Measurements from ENCODE around the gene UGP2.
"Not testable (repeated sequence)": the region's sequence is repeated elsewhere in the genome, so short reads cannot be mapped to it uniquely, and the experiment has no call there.

The UGP2 gene

DNA sequence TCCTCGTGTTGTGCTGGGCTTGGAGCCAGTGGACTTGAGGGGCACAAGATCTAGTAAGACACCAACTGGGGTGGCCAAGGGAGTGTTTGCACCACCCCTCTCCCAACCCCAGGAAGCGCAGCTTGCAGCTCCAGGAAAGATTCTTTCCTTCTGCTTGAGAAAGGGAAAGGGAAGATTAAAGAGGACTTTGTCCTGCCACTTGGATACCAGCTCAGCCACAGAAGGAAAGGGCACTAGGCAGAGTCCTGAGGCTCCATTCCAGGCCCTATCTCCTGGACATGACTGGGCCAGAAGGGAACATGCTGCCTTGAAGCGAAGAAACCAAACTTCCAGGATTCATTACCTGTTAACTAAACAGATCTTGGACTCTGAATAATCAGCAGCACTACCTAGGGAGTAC is 44.9 kb upstream of the UGP2 start:
- Histone ChIP-seq H4K20me1 (ENCODE audit: control insufficient read depth, insufficient read depth, low read depth, low read length) (no peaks in the 10 kb centered on the region), H3F3A (ENCODE audit: control insufficient read depth, insufficient read depth) (no peaks in the 10 kb centered on the region), H3K27ac (ENCODE audit: low read depth, low read length) (no peak overlapping the region), H3K36me3 (ENCODE audit: control insufficient read depth, low read length) (no peaks in the 10 kb centered on the region), H3K4me3 (ENCODE audit: low read length) (no peak overlapping the region), H3K4me1 (ENCODE audit: control insufficient read depth, low read length) (no peaks in the 10 kb centered on the region), H3K27me3 (ENCODE audit: control insufficient read depth, low read length) (no peaks in the 10 kb centered on the region), H3K79me2 (ENCODE audit: control insufficient read depth, low read length) (no peaks in the 10 kb centered on the region), H3K9me3 (ENCODE audit: control insufficient read depth, insufficient read depth, low read length) (peaks cover 5% of the 10 kb centered on the region; the same call in 1 of the 2 replicates), H3K4me2 (ENCODE audit: low read length) (no peak overlapping the region), H3K9me2 (replicated peaks; ENCODE audit: control insufficient read depth, low read length) (no peaks in the 10 kb centered on the region)
- TF ChIP-seq, protein P1, sequence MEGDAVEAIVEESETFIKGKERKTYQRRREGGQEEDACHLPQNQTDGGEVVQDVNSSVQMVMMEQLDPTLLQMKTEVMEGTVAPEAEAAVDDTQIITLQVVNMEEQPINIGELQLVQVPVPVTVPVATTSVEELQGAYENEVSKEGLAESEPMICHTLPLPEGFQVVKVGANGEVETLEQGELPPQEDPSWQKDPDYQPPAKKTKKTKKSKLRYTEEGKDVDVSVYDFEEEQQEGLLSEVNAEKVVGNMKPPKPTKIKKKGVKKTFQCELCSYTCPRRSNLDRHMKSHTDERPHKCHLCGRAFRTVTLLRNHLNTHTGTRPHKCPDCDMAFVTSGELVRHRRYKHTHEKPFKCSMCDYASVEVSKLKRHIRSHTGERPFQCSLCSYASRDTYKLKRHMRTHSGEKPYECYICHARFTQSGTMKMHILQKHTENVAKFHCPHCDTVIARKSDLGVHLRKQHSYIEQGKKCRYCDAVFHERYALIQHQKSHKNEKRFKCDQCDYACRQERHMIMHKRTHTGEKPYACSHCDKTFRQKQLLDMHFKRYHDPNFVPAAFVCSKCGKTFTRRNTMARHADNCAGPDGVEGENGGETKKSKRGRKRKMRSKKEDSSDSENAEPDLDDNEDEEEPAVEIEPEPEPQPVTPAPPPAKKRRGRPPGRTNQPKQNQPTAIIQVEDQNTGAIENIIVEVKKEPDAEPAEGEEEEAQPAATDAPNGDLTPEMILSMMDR (IDR thresholded peaks at IDR 0.05; ENCODE audit: low read depth, low read length, poor library complexity, severe bottlenecking), result no peak
- TF ChIP-seq EZH2phosphoT487 (IDR thresholded peaks at IDR 0.05; ENCODE audit: borderline replicate concordance, low read length), result no peak

DNA sequence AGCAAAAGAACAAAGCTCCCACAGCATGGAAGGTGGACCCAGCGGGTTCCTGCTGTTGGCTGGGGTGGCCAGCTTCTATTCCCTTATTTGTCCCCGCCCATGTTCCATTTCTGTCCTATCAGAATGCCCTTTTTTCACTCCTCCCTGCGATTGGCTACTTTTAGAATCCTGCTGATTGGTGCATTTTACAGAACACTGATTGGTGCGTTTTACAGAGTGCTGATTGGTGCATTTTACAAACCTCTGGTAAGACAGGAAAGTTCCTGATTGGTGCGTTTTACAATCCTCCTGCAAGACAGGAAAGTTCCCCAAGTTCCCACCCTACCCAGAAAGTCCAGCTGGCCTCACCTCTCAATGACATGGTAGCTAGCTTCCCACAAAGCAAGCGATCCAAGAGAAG is 40.2 kb upstream of the UGP2 start:
- H3K4me1 ChIP-seq (ENCODE audit: control insufficient read depth, low read length), result no peaks in the 10 kb centered on the region
- no peaks in the 10 kb centered on the region for H3K27me3 ChIP-seq (ENCODE audit: control insufficient read depth, low read length)
- H3K9me2 ChIP-seq (replicated peaks; ENCODE audit: control insufficient read depth, low read length), result no peaks in the 10 kb centered on the region
- no peaks in the 10 kb centered on the region for H4K20me1 ChIP-seq (ENCODE audit: control insufficient read depth, insufficient read depth, low read depth, low read length)
- no peak overlapping the region for H3K27ac ChIP-seq (ENCODE audit: low read depth, low read length)
- no peaks in the 10 kb centered on the region for H3K79me2 ChIP-seq (ENCODE audit: control insufficient read depth, low read length)
- H3F3A ChIP-seq (ENCODE audit: control insufficient read depth, insufficient read depth), result no peaks in the 10 kb centered on the region
- TF ChIP-seq, protein P1 (IDR thresholded peaks at IDR 0.05; ENCODE audit: low read depth, low read length, poor library complexity, severe bottlenecking), result no peak
- TF ChIP-seq EZH2phosphoT487 (IDR thresholded peaks at IDR 0.05; ENCODE audit: borderline replicate concordance, low read length), result no peak
- no peaks in the 10 kb centered on the region for H3K36me3 ChIP-seq (ENCODE audit: control insufficient read depth, low read length)
- peaks cover 6% of the 10 kb centered on the region; the same call in 1 of the 2 replicates for H3K9me3 ChIP-seq (ENCODE audit: control insufficient read depth, insufficient read depth, low read length)
- no peak overlapping the region for H3K4me2 ChIP-seq (ENCODE audit: low read length)
- no peak overlapping the region for H3K4me3 ChIP-seq (ENCODE audit: low read length)

DNA sequence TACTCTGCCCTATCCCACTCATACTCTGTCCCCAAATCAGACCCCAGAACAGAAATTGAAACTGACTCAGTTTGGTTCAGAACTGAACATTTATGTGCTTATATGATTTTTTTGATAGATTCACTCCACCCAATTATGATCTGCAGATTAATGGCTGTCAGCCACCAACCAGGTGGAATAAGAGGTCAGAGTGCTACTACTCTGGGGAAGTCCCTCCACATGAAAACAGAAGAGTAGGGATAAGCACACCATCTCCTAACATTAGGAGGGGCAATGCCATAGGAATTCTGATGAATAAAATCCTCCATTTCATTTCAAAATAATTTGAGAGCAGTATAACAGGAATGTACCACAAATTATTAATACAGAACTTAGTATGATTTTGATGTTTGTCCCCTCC is 36.3 kb upstream of the UGP2 start:
- Histone ChIP-seq H3K4me3 (ENCODE audit: low read length) (no peak overlapping the region), H3K27me3 (ENCODE audit: control insufficient read depth, low read length) (no peaks in the 10 kb centered on the region), H4K20me1 (ENCODE audit: control insufficient read depth, insufficient read depth, low read depth, low read length) (no peaks in the 10 kb centered on the region), H3K4me1 (ENCODE audit: control insufficient read depth, low read length) (peaks cover 5% of the 10 kb centered on the region), H3K9me2 (replicated peaks; ENCODE audit: control insufficient read depth, low read length) (no peaks in the 10 kb centered on the region), H3K79me2 (ENCODE audit: control insufficient read depth, low read length) (no peaks in the 10 kb centered on the region), H3K36me3 (ENCODE audit: control insufficient read depth, low read length) (no peaks in the 10 kb centered on the region), H3F3A (ENCODE audit: control insufficient read depth, insufficient read depth) (peaks cover 3% of the 10 kb centered on the region; the same call in 1 of the 2 replicates), H3K27ac (ENCODE audit: low read depth, low read length) (no peak overlapping the region), H3K9me3 (ENCODE audit: control insufficient read depth, insufficient read depth, low read length) (peaks cover 6% of the 10 kb centered on the region; the same call in 1 of the 2 replicates), H3K4me2 (ENCODE audit: low read length) (no peak overlapping the region)
- TF ChIP-seq, protein P1 (IDR thresholded peaks at IDR 0.05; ENCODE audit: low read depth, low read length, poor library complexity, severe bottlenecking), result no peak
- TF ChIP-seq EZH2phosphoT487 (IDR thresholded peaks at IDR 0.05; ENCODE audit: borderline replicate concordance, low read length), result no peak

DNA sequence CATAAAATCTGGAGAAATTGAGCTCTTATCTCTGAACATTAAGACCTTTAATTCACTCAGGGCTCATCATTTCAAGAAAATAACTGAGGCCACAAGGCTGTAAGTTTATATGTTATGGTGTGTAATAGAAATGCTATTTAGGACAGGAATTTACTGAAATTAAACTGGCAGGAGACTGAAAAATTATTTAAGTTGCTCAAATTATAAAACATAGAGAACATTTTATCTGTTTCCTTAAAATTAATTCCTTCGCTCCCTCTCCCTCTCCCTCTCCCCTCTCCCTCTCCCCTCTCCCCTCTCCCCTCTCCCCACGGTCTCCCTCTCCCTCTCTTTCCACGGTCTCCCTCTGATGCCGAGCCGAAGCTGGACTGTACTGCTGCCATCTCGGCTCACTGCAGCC is 33.7 kb upstream of the UGP2 start:
- not testable (repeated sequence) for H3K27ac ChIP-seq (ENCODE audit: low read depth, low read length); H3K4me2 ChIP-seq (ENCODE audit: low read length); H4K20me1 ChIP-seq (ENCODE audit: control insufficient read depth, insufficient read depth, low read depth, low read length); H3K9me3 ChIP-seq (ENCODE audit: control insufficient read depth, insufficient read depth, low read length); H3K27me3 ChIP-seq (ENCODE audit: control insufficient read depth, low read length); H3K36me3 ChIP-seq (ENCODE audit: control insufficient read depth, low read length); H3F3A ChIP-seq (ENCODE audit: control insufficient read depth, insufficient read depth); H3K79me2 ChIP-seq (ENCODE audit: control insufficient read depth, low read length); H3K4me1 ChIP-seq (ENCODE audit: control insufficient read depth, low read length); H3K4me3 ChIP-seq (ENCODE audit: low read length); H3K9me2 ChIP-seq (replicated peaks; ENCODE audit: control insufficient read depth, low read length)

DNA sequence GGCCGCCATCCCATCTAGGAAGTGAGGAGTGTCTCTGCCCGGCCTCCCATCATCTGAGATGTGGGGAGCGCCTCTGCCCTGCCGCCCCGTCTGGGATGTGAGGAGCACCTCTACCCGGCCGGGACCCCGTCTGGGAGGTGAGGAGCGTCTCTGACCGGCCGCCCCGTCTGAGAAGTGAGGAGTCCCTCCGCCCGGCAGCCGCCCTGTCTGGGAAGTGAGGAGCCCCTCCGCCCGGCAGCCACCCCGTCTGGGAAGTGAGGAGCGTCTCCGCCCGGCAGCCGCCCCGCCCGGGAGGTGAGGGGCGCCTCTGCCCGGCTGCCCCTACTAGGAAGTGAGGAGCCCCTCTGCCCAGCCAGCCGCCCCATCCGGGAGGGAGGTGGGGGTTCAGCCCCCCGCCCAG is 32.8 kb upstream of the UGP2 start:
- H3K4me3 ChIP-seq (ENCODE audit: low read length); H3K79me2 ChIP-seq (ENCODE audit: control insufficient read depth, low read length); H3K4me2 ChIP-seq (ENCODE audit: low read length); H3K27ac ChIP-seq (ENCODE audit: low read depth, low read length); H3F3A ChIP-seq (ENCODE audit: control insufficient read depth, insufficient read depth); H3K9me3 ChIP-seq (ENCODE audit: control insufficient read depth, insufficient read depth, low read length); H3K4me1 ChIP-seq (ENCODE audit: control insufficient read depth, low read length); H3K27me3 ChIP-seq (ENCODE audit: control insufficient read depth, low read length); H4K20me1 ChIP-seq (ENCODE audit: control insufficient read depth, insufficient read depth, low read depth, low read length); H3K9me2 ChIP-seq (replicated peaks; ENCODE audit: control insufficient read depth, low read length); H3K36me3 ChIP-seq (ENCODE audit: control insufficient read depth, low read length): not testable (repeated sequence)
